DND-41 (cell line): ENCODE measurements around the gene APBB2.

Experiments
- EZH2 ChIP-seq: IDR thresholded peaks from 3 replicates; pipeline ENCODE4 v1.6.1; 2012; ENCODE audit warnings: borderline replicate concordance, low read depth, mild to moderate bottlenecking, moderate library complexity, low read length, inconsistent platforms; ENCODE audit not compliant: severe bottlenecking
- TF ChIP-seq, protein P1 (sequence below): IDR thresholded peaks from 2 replicates; pipeline ENCODE4 v1.5.1; 2012; ENCODE audit warnings: borderline replicate concordance, low read length, moderate library complexity, mild to moderate bottlenecking; ENCODE audit not compliant: poor library complexity, severe bottlenecking; ENCODE audit errors: extremely low read depth

DNA sequence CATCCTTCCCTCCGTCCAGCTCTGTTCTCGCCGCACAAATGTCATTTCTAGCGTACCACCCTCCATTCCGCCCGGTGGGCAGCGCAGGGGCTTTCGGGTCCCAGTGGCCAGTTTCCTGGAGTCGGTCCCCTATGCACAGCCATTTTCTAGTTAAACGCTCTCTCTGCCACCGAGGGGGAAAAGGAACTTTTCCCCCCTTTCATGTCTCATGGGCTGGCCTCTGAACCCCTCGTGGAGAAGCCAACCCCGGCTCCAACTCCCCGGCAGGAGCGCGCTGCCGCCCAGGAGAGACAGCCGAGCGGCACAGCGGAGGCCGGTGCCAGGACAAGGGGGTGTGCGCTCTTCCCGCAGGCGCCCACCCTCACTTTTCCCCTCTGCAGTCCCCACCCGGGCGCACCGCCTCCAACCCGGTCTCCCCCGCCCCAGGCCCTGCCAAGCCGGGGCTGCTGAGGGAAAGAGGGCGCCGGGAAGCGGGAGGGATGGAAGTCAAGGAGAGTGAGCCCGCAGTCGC lies 662 bp downstream of the APBB2 start:
- TF ChIP-seq, protein P1, sequence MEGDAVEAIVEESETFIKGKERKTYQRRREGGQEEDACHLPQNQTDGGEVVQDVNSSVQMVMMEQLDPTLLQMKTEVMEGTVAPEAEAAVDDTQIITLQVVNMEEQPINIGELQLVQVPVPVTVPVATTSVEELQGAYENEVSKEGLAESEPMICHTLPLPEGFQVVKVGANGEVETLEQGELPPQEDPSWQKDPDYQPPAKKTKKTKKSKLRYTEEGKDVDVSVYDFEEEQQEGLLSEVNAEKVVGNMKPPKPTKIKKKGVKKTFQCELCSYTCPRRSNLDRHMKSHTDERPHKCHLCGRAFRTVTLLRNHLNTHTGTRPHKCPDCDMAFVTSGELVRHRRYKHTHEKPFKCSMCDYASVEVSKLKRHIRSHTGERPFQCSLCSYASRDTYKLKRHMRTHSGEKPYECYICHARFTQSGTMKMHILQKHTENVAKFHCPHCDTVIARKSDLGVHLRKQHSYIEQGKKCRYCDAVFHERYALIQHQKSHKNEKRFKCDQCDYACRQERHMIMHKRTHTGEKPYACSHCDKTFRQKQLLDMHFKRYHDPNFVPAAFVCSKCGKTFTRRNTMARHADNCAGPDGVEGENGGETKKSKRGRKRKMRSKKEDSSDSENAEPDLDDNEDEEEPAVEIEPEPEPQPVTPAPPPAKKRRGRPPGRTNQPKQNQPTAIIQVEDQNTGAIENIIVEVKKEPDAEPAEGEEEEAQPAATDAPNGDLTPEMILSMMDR: no peak
- no peak for TF ChIP-seq EZH2
